Measurements from ENCODE around the gene HMGN4.
"Not testable (repeated sequence)": the region's sequence is repeated elsewhere in the genome, so short reads cannot be mapped to it uniquely, and the experiment has no call there.

Gene HMGN4

DNA sequence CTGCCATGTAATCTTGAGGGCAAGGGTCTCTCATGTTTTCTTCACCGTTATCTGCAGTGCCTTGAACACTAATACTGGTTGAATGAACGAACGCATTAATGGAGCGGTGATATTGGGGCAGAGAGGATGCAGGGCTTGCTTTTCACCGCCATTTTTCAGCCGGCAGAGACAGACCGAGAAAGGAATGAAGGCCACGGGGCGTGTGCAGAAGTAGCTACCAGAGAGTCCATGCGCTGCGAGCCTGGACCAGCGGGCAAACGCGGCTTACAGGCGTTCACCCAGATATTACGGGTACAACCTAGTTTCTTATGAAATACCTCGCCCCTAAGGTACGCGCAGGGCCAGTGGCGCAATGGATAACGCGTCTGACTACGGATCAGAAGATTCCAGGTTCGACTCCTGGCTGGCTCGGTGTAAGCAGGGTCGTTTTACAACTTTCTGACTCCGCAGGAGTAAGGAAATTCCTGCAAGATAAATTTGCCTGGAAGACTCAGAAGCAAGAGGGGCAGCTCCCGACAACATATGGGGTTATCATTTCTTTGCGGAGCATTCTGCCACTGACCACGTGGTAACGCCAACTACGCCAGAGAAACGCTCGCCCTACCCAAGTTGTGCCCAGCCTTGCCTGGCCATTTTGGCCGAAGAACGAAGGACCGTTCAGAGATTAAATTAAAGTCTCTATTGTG, 863 bp upstream of the HMGN4 start:
- no peak for TF ChIP-seq CTCF (conservative IDR thresholded peaks at IDR 0.05)
- H3K27ac ChIP-seq = peak overlapping the region; percentile 95

GRCh38 chr6:26538572-26538902, 371 bp downstream of the HMGN4 start:
- TF ChIP-seq CTCF (conservative IDR thresholded peaks at IDR 0.05) = no peak
- H3K27ac ChIP-seq = peak overlapping the region; percentile 95

DNA sequence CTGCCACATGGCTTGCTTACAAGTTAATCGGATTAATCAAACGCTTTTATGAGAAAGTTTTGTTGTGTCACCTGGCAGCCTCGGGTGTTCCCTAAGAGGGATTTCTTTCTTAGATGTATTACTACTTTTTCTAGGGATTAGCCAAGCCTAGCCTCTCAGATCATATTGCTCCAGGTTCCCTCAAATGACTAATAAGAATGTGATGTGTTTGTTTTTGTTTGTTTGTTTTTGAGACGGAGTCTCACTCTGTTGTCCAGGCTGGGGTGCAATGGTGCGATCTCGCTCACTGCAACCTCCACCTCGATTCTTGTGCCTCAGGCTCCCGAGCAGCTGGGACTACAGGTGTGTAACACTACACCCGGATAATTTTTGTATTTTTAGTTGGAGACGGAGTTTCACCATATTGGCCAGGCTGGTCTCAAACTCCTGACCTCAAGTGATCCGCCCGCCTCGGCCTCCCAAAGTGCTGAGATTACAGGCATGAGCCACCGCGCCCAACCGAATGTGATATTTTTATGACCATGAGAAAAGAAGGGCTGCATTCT, 977 bp downstream of the HMGN4 start:
- peak overlapping the region; percentile 95 for H3K27ac ChIP-seq
- no peak for TF ChIP-seq CTCF (conservative IDR thresholded peaks at IDR 0.05)

DNA sequence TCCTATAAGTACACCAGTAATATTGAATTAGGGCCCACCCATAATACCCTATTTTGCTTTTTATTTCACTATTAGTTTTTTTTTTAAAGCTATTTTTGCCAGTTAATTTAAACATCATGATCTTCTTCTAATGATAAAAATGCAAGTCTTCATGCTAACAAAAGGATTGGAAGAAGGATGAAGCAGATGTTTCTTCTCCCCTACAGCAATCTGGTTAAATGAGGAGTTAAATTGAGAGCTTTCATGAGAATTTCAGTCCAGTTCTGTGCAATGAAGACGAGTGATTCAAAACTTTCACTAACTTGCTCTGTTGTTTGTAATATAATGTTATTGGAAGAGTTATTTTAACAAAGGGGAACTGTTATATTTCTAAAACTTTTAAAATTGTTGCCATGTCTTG, 3.4 kb downstream of the HMGN4 start:
- TF ChIP-seq CTCF (conservative IDR thresholded peaks at IDR 0.05) = no peak
- H3K27ac ChIP-seq = no peak overlapping the region

GRCh38 chr6:26543953-26544352, 5.8 kb downstream of the HMGN4 start:
- peak; percentile 33 for TF ChIP-seq CTCF (conservative IDR thresholded peaks at IDR 0.05)
- peak overlapping the region; percentile 48; the same call in 1 of the 2 replicates for H3K27ac ChIP-seq

- peak overlapping the region; percentile 48 for H3K27ac ChIP-seq
- no peak for TF ChIP-seq CTCF (conservative IDR thresholded peaks at IDR 0.05)
Measured at GRCh38 chr6:26544473-26544872, 6.3 kb downstream of the HMGN4 start.

GRCh38 chr6:26545627-26546026, 7.5 kb downstream of the HMGN4 start:
- no peak for TF ChIP-seq CTCF (conservative IDR thresholded peaks at IDR 0.05)
- H3K27ac ChIP-seq = peak overlapping the region; percentile 48

DNA sequence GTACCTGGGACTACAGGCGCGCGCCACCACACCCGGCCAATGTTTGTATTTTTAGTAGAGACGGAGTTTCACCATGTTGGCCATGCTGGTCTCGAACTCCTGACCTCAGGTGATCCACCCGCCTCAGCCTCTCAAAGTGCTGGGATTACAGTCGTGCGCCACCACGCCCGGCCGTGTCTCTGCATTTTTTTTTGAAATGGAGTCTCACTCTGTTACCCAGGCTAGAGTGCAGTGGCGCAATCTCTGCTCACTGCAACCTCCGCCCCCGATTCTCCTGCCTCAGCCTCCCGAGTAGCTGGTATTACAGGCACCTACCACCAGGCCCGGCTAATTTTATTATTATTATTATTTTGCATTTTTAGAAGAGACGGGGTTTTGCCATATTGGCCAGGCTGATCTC, 9.2 kb downstream of the HMGN4 start:
- H3K27ac ChIP-seq = not testable (repeated sequence)

Data from VCaP (cell line).